Left cardiac atrium (tissue), 4 donors: ENCODE results near the gene CCDC150. TPM values are rescaled to one million over a fixed set of nuclear protein-coding genes. Genes with fewer than 3 reads are reported as not detected.

ENCODE experiments used
- ATAC-seq, 2 donors: fragments of 200-7000 bp; cut with Tn5 transposase; one replicate each; pipeline ENCODE4 v1.9.1; 2020; ENCODE audit warnings: mild to moderate bottlenecking in 2 of 2, moderate library complexity in 2 of 2
- DNase-seq: peaks from one replicate; pipeline ENCODE4 v3.0.0-alpha.2; 2020
- intact Hi-C, 2 donors: fragments of 100-400 bp; cut with DNase I; formaldehyde crosslinking; loops; one replicate each; pipeline versions ENCODE4 v1.14.1 to v1.15.1; 2022 to 2023
- total RNA-seq, 2 donors: library from RNA; stranded (reverse); fragmentation: NEBNext Ultra II Directional; extraction: Animal tissue kit (Norgen Biotek cat#: 25700); gene quantifications; one replicate each; pipeline ENCODE4 v1.2.1, GENCODE V29; 2021
- donor health status: DM: no; HTN: yes; CAD: no.
- donor health status: DM: no; HTN: yes; CAD: no; lungs with severe emphysema.
- donor health status: DM: yes; HTN: yes; CAD: no.
- donor health status: Dilated cardiomyopathy.

CCDC150 gene
- total RNA-seq, 2 donors from 2014 or later: 1.5 to 2.5 TPM

- no peak for DNase-seq
- no peak for ATAC-seq
- intact Hi-C loops: no loop called here
Observed at GRCh38 chr2:196613302-196613701, 26.2 kb upstream of the CCDC150 start.

- DNase-seq (no peak), ATAC-seq (no peak)
- intact Hi-C loops: no loop called here
Observed at GRCh38 chr2:196617430-196617829, 22.1 kb upstream of the CCDC150 start.

- DNase-seq (no peak), ATAC-seq (no peak)
- intact Hi-C loops: no loop called here
Observed at GRCh38 chr2:196618661-196619060, 20.9 kb upstream of the CCDC150 start.

GRCh38 chr2:196630531-196630930, 9.0 kb upstream of the CCDC150 start:
- DNase-seq (no peak), ATAC-seq (no peak)
- intact Hi-C loops: no loop called here

- DNase-seq (no peak), ATAC-seq (no peak)
- intact Hi-C loops: no loop called here
Observed at GRCh38 chr2:196635156-196635555, 4.4 kb upstream of the CCDC150 start.

- intact Hi-C loops: no loop called here
- ATAC-seq: no peak
- DNase-seq: peak; percentile 24
Observed at GRCh38 chr2:196638765-196639164, 750 bp upstream of the CCDC150 start.

- DNase-seq (no peak), ATAC-seq (no peak)
- intact Hi-C loops: no loop called here
Observed at GRCh38 chr2:196640031-196640548, 575 bp downstream of the CCDC150 start.

- ATAC-seq (no peak), DNase-seq (no peak)
- intact Hi-C loops: no loop called here
Observed at GRCh38 chr2:196649202-196649601, 9.7 kb downstream of the CCDC150 start.

- DNase-seq: no peak
- intact Hi-C loops: no loop called here
- ATAC-seq: no peak
Observed at GRCh38 chr2:196651387-196652094, 12.0 kb downstream of the CCDC150 start.

GRCh38 chr2:196652869-196653268, 13.4 kb downstream of the CCDC150 start:
- DNase-seq (no peak), ATAC-seq (no peak)
- intact Hi-C loops: no loop called here

- DNase-seq (no peak), ATAC-seq (no peak)
- intact Hi-C loops: no loop called here
Observed at GRCh38 chr2:196653843-196654242, 14.3 kb downstream of the CCDC150 start.

- ATAC-seq: no peak
- intact Hi-C loops: no loop called here
- no peak for DNase-seq
Observed at GRCh38 chr2:196655761-196656160, 16.2 kb downstream of the CCDC150 start.

- DNase-seq: no peak
- no peak for ATAC-seq
- intact Hi-C loops: no loop called here
Observed at GRCh38 chr2:196657333-196657732, 17.8 kb downstream of the CCDC150 start.

GRCh38 chr2:196659844-196660243, 20.3 kb downstream of the CCDC150 start:
- intact Hi-C loops: no loop called here
- ATAC-seq: no peak
- DNase-seq: no peak

GRCh38 chr2:196660244-196660643, 20.7 kb downstream of the CCDC150 start:
- ATAC-seq (no peak), DNase-seq (no peak)
- intact Hi-C loops: no loop called here

GRCh38 chr2:196670342-196670741, 30.8 kb downstream of the CCDC150 start:
- DNase-seq (no peak), ATAC-seq (no peak)
- intact Hi-C loops: no loop called here

GRCh38 chr2:196675963-196676362, 36.4 kb downstream of the CCDC150 start:
- ATAC-seq (no peak), DNase-seq (no peak)
- intact Hi-C loops: no loop called here

GRCh38 chr2:196677404-196677803, 37.9 kb downstream of the CCDC150 start:
- intact Hi-C loops: no loop called here
- DNase-seq (no peak), ATAC-seq (no peak)

- intact Hi-C loops: no loop called here
- ATAC-seq: no peak
- DNase-seq: no peak
Observed at GRCh38 chr2:196679368-196679767, 39.9 kb downstream of the CCDC150 start.

- no peak for DNase-seq
- intact Hi-C loops: no loop called here
- ATAC-seq: no peak
Observed at GRCh38 chr2:196681510-196681909, 42.0 kb downstream of the CCDC150 start.

GRCh38 chr2:196685792-196686191, 46.3 kb downstream of the CCDC150 start:
- DNase-seq (no peak), ATAC-seq (no peak)
- intact Hi-C loops: no loop called here
